Hepatocyte (in vitro differentiated cells): Measurements from ENCODE around the gene DPP9. TPM values are rescaled to one million over a fixed set of nuclear protein-coding genes. Genes with fewer than 3 reads are reported as not detected.

ENCODE experiments used
- DNase-seq: peaks from one replicate; pipeline ENCODE4 v3.0.0-alpha.2; 2016; ENCODE audit warnings: low spot score
- H2AFZ ChIP-seq: fragments of 200-600 bp; sonication (generic); 2 replicates; pipeline ENCODE4 v1.6.0; 2016; ENCODE audit warnings: antibody characterized with exemption, mild to moderate bottlenecking
- H3K27ac ChIP-seq: fragments of 200-600 bp; sonication (generic); 2 replicates; pipeline ENCODE4 v1.5.1; 2016; ENCODE audit warnings: mild to moderate bottlenecking
- H3K27me3 ChIP-seq: fragments of 200-600 bp; sonication (generic); 2 replicates; pipeline ENCODE4 v1.6.1; 2016
- H3K36me3 ChIP-seq: fragments of 200-600 bp; sonication (generic); replicated peaks from 2 replicates; pipeline ENCODE4 v1.5.1; 2016; ENCODE audit warnings: low read depth; ENCODE audit not compliant: insufficient read depth
- H3K4me1 ChIP-seq: fragments of 200-600 bp; sonication (generic); 2 replicates; pipeline ENCODE4 v1.5.1; 2016; ENCODE audit warnings: mild to moderate bottlenecking, moderate library complexity; ENCODE audit not compliant: insufficient read depth
- H3K4me2 ChIP-seq: fragments of 200-600 bp; sonication (generic); 2 replicates; pipeline ENCODE4 v1.6.0; 2016
- H3K4me3 ChIP-seq: fragments of 200-600 bp; sonication (generic); 2 replicates; pipeline ENCODE4 v1.5.1; 2016; ENCODE audit warnings: mild to moderate bottlenecking
- H3K79me2 ChIP-seq: fragments of 200-600 bp; sonication (generic); 2 replicates; pipeline ENCODE4 v1.6.0; 2017; ENCODE audit warnings: mild to moderate bottlenecking
- H3K9me2 ChIP-seq: fragments of 200-600 bp; sonication (generic); replicated peaks from 2 replicates; pipeline ENCODE4 v1.6.0; 2017; ENCODE audit warnings: mild to moderate bottlenecking; ENCODE audit not compliant: insufficient read depth
- H3K9me3 ChIP-seq: fragments of 200-600 bp; sonication (generic); 2 replicates; pipeline ENCODE4 v1.5.1; 2016; ENCODE audit warnings: low read depth, mild to moderate bottlenecking
- H4K20me1 ChIP-seq: fragments of 200-600 bp; sonication (generic); 2 replicates; pipeline ENCODE4 v1.6.0; 2016; ENCODE audit warnings: mild to moderate bottlenecking; ENCODE audit not compliant: insufficient read depth, poor library complexity, severe bottlenecking
- EZH2 ChIP-seq: fragments of 200-600 bp; sonication (generic); IDR thresholded peaks from 2 replicates; pipeline ENCODE4 v1.6.1; 2016; ENCODE audit warnings: antibody characterized with exemption, mild to moderate bottlenecking, borderline replicate concordance
- EZH2phosphoT487 ChIP-seq: fragments of 200-600 bp; sonication (generic); IDR thresholded peaks from one replicate; pipeline ENCODE4 v1.6.1; 2018; ENCODE audit warnings: antibody characterized with exemption, mild to moderate bottlenecking, low read depth, moderate library complexity; ENCODE audit not compliant: unreplicated experiment, severe bottlenecking
- WGBS: methylation state at CpG from one replicate; pipeline ENCODE4 v1.1.6; 2016; ENCODE audit warnings: low lambda C conversion rate; ENCODE audit errors: missing lambda C conversion rate; 5-methylcytosine and 5-hydroxymethylcytosine counted together
- polyA plus RNA-seq: library from polyadenylated mRNA; unstranded; fragments of >200 nt; fragmentation: Nextera tagmentation; extraction: Ambion mirVana; gene quantifications from 2 replicates; pipeline ENCODE4 v1.2.1, GENCODE V29; 2016
- total RNA-seq: library from RNA; depleted of rRNA; stranded (reverse); fragments of >200 nt; gene quantifications from 2 replicates; pipeline ENCODE4 v1.2.3, GENCODE V29; 2014
- TF ChIP-seq, protein P1 (sequence below): fragments of 200-600 bp; sonication (generic); IDR thresholded peaks from 2 replicates; pipeline ENCODE4 v1.5.1; 2016; ENCODE audit warnings: antibody characterized with exemption, mild to moderate bottlenecking; ENCODE audit not compliant: poor library complexity

DPP9 gene
- total and polyA plus RNA-seq, 2 experiments from 2014 or later, result 27.6 to 32.7 TPM

DNA sequence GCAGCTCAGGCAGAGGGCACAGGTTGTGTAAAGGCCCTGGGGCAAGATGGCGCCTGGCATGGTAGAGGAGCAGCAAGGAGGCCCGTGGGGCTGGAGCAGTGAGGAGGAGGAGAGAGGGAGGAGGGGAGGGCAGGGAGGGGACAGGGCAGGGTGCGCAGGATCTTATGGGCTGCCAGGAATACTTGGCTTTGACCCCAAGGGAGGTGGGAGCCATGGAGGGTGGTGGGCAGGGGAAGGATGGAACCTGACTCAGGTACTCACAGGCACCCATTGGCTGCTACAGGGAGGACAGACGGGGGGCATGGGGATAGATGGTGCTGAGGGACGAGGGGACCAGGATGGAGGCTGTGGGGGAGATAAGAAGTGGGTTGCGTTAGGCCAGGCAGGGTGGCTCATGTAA lies 81.0 kb downstream of the DPP9 start:
- Histone ChIP-seq H3K27ac (no peak overlapping the region), H3K4me3 (no peak overlapping the region), H3K27me3 (no peaks in the 10 kb centered on the region), H3K36me3 (no peaks in the 10 kb centered on the region), H2AFZ (no peak overlapping the region), H3K9me3 (no peaks in the 10 kb centered on the region), H3K4me1 (no peaks in the 10 kb centered on the region), H3K4me2 (no peak overlapping the region), H4K20me1 (no peaks in the 10 kb centered on the region), H3K9me2 (no peaks in the 10 kb centered on the region), H3K79me2 (peaks cover 20% of the 10 kb centered on the region)
- WGBS, result 96% methylated on average over 5 of the region's 6 CpGs
- no peak for DNase-seq
- TF ChIP-seq EZH2 (no peak), EZH2phosphoT487 (no peak)
- TF ChIP-seq, protein P1, sequence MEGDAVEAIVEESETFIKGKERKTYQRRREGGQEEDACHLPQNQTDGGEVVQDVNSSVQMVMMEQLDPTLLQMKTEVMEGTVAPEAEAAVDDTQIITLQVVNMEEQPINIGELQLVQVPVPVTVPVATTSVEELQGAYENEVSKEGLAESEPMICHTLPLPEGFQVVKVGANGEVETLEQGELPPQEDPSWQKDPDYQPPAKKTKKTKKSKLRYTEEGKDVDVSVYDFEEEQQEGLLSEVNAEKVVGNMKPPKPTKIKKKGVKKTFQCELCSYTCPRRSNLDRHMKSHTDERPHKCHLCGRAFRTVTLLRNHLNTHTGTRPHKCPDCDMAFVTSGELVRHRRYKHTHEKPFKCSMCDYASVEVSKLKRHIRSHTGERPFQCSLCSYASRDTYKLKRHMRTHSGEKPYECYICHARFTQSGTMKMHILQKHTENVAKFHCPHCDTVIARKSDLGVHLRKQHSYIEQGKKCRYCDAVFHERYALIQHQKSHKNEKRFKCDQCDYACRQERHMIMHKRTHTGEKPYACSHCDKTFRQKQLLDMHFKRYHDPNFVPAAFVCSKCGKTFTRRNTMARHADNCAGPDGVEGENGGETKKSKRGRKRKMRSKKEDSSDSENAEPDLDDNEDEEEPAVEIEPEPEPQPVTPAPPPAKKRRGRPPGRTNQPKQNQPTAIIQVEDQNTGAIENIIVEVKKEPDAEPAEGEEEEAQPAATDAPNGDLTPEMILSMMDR, result no peak

DNA sequence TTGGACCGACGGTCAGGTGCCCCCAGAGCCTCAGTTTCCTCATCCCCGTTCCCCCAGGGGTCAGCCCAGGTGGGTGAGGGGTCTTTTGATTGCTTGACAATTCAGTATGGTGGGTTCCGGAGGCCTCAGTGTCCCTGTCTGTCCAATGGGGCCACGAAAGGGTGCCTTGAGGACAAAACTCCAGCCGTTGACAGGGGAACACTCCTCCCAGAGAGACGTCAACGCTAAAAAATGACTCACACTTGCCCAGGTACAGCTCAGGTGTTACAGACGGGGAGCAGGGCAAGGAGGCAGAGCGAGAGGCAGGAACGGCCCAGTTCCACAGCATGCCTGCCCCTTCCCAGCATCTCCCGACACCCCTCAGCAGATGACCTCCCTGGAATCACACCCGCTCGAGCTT lies 82.5 kb downstream of the DPP9 start:
- H4K20me1 ChIP-seq, result no peaks in the 10 kb centered on the region
- H3K4me2 ChIP-seq, result peak overlapping the region; percentile 87
- H3K9me2 ChIP-seq, result no peaks in the 10 kb centered on the region
- no peak overlapping the region for H3K4me3 ChIP-seq
- peaks cover 20% of the 10 kb centered on the region for H3K79me2 ChIP-seq
- TF ChIP-seq, protein P1, result no peak
- no peak for TF ChIP-seq EZH2phosphoT487
- no peak for TF ChIP-seq EZH2
- H3K4me1 ChIP-seq, result peaks cover 5% of the 10 kb centered on the region
- H3K27me3 ChIP-seq, result no peaks in the 10 kb centered on the region
- 82% methylated on average over 14 of the region's 14 CpGs for WGBS
- peak; percentile 13 for DNase-seq
- H3K36me3 ChIP-seq, result no peaks in the 10 kb centered on the region
- no peaks in the 10 kb centered on the region for H3K9me3 ChIP-seq
- no peak overlapping the region for H3K27ac ChIP-seq
- H2AFZ ChIP-seq, result no peak overlapping the region

DNA sequence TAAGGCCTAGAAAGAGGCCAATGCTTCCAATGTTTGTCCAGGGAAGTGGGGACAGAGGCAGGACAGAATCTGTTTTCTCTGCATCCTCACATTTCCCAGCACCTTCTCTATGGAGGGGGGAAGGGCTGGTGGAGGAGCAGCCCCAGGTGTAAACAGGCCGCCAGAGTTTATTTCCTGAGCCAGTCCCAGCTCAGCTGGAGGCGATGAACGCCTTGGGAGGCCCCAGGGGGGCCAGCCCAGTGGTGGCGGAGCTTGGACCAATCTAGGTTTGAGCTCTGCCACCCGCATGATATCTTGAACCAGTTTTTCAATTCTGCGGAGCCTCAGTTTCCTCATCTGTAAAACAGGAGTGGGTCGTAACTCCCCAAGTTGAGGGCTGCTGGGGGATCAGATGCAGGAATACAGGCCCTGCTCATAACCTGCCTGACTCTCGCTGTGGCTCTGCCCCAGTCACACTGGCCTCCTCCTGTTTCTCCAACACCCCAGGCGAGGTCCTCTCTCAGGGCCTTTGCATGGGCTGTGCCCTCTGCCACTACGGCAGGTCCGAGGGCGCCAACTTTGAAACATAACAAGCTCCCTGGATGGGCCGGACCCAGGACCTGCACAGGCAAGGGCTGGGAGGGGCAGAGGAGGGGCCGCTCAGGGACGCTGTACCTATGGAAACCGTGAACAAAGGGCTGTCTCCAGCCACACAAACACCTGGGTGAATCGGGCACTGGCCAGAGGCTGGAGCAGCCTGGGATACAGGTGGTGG lies 83.2 kb downstream of the DPP9 start:
- peak; percentile 44 for DNase-seq
- TF ChIP-seq EZH2phosphoT487 (no peak), EZH2 (no peak)
- TF ChIP-seq, protein P1, result no peak
- no peaks in the 10 kb centered on the region for H4K20me1 ChIP-seq
- H3K27ac ChIP-seq, result no peak overlapping the region
- H3K4me2 ChIP-seq, result peak overlapping the region; percentile 87
- no peaks in the 10 kb centered on the region for H3K27me3 ChIP-seq
- H3K9me2 ChIP-seq, result no peaks in the 10 kb centered on the region
- H3K79me2 ChIP-seq, result peaks cover 20% of the 10 kb centered on the region
- H3K4me3 ChIP-seq, result peak overlapping the region; percentile 72
- H2AFZ ChIP-seq, result no peak overlapping the region
- H3K4me1 ChIP-seq, result peaks cover 12% of the 10 kb centered on the region
- 75% methylated on average over 17 of the region's 17 CpGs for WGBS
- no peaks in the 10 kb centered on the region for H3K36me3 ChIP-seq
- no peaks in the 10 kb centered on the region for H3K9me3 ChIP-seq
